Measurements from ENCODE around the gene CYTL1.
"Not testable (repeated sequence)": the region's sequence is repeated elsewhere in the genome, so short reads cannot be mapped to it uniquely, and the experiment has no call there.

Gene CYTL1

DNA sequence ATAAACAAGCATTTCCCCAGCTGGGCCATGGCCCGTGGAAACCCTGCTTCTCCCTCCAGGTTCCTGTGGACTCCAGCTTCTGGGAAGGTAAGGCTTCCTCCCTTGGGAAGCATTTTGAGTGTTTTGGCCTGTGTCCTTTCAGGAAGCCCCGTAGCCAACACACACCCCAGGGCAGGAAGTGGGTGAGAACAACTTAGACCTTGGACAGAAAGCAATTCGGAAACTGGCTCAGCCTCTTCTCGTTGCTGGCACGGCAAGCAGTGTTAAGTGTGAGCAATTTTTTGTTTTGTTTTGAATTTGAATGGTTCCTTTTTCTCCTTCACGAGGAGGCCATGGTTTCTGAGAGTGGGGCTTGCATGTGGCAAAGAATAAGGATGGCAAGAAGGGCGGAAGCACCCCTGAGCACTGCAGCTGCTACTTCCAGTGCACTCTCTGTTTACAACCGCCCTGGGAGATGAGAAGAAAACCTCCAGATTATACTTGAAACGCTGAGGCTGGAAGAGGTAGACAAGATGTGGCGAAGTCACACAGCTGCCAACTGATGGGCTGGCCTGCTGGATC, 14.1 kb upstream of the CYTL1 start:
- DNase-seq = peak; percentile 64 to 65

GRCh38 chr4:5032813-5033212, 13.6 kb upstream of the CYTL1 start:
- peak in 1 of 2 experiments; percentile 20 for DNase-seq

DNA sequence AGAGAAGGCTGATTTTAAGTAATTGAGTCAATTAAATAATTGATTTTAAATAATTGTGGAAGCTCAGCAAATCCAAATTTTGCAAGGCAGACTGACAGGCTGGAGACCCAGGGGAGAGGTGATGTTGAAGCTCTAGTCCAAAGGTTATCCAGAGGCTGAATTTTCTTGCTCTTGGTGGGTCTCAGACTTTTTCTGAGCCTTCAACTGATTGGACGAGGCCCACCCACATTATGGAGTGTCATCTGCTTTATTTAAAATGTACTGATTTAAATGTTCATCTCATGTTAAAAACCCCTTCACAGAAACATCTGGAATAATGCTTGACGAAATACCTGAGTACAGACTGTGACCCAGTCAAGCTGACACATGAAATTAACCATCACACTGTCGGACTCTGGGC, 11.7 kb upstream of the CYTL1 start:
- DNase-seq = no peak

- DNase-seq = no peak
These were observed 11.0 kb upstream of the CYTL1 start for GRCh38 chr4:5030221-5030620.

DNA sequence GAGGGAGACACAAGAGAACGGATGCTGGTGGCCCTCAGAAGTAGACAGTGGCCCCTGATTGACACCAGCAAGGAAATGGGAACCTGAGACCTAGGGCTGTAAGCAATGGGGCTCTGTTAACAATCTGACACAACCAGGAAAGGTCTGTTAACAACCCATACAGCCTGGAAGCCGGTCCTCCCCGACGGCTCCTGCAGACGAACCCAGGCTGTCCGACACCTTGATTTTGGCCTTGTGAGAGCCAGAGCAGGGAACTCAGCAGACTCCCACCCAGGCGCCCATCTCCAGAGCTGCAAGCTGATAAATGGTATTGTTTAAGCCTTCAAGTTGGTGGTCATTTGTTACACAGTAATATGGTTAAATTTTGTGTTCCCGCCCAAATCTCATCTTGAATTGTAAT, 10.2 kb upstream of the CYTL1 start:
- DNase-seq = no peak

- no peak for DNase-seq
These were observed 9.2 kb upstream of the CYTL1 start for GRCh38 chr4:5028480-5028879.

DNA sequence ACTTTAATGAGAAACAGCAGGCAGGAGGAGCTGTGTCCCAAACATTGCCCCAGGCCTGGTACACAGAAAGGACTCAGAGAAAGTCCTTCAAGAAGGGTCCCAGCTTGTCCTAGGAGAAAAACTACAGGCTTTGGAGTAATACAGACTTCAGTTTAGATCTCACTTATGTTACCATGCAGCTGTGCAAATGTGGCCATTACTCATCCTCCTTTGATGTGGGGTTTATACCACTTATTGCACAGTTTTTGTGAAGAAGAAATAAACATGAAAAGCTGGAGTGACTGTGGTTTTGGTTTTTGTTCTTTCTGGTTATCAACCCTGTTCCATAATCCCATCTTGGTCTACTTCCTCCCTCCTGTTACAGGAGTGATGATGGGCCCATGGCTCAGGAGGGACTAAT, 8.1 kb upstream of the CYTL1 start:
- no peak for DNase-seq

DNA sequence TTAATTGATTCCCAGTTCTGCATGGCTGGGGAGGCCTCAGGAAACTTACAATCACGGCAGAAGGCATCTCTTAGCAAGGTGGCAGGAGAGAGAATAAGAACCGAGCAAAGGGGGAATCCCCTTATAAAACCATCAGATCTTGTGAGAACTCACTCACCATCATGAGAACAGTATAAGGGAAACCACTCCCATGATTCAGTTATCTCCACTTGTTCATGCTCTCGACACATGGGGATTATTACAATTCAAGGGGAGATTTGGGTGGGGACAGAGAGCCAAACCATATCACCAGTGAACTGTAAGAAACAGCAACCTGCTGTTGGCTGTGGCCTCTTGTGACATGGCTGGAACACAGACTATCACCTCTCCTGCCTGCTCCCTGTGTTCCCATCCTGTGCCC, 7.1 kb upstream of the CYTL1 start:
- DNase-seq = no peak

- DNase-seq = no peak
These were observed 5.4 kb upstream of the CYTL1 start for GRCh38 chr4:5024673-5025072.

- no peak for DNase-seq
These were observed 2.3 kb upstream of the CYTL1 start for GRCh38 chr4:5021546-5021945.

DNA sequence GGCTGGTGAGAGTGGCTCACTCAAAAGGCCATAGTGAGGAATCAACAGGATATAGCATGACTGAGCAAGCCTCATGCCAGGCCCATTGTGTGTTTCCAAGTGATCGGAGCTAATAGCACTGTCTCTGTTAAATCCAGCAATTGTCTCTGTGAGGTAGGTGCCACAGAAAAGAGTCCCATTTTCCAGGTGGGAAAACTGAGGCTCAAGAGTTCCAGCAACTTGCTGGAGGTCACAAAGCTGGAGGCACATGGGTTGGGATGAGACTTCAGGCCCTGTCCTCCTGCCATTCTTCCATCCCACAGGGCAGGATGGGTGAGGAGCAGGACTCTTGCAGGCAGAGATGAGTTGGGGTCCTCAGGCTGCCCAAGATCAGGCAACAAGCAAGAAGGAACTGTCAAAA, 1.1 kb upstream of the CYTL1 start:
- no peak for DNase-seq

DNA sequence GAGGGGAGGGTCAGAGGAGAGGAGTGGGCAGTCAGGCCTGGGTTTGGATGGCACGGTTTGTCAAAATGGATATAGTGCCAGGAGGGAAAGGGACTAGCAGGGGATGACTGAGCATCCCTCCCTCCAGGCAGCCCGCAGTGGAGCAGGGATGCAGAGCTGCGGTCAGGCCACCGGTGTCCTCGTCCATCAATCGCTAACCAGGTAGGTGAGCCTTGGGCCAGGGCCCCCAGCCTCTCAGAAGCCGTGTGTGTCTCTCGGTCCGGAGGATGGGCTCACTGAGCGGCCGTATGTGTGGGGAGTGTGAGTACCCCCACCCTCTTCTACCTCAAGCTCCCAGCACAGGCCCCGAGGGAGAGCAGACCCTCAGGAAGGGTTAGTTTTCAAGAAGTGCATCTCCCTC, 538 bp upstream of the CYTL1 start:
- no peak for DNase-seq

DNA sequence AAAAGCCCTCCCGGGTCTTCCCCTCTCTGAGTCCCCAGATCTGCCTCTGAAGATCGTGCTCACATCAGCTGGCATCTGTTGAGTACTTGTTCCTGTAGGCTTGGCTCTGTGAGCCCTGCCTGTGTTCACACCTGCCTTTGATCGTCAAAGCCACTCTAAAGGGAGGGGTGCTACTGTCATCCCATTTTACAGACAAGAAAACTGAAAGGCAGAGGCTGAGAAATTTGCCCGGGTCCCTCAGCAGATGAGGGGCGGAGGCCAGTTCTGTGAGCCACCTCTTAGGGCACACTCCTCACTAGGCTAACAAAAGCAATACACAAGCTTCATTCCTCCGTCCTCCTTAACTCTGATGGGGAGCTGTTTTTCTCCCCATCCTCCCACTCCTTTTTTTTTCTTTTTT, 655 bp downstream of the CYTL1 start:
- no peak for DNase-seq

DNA sequence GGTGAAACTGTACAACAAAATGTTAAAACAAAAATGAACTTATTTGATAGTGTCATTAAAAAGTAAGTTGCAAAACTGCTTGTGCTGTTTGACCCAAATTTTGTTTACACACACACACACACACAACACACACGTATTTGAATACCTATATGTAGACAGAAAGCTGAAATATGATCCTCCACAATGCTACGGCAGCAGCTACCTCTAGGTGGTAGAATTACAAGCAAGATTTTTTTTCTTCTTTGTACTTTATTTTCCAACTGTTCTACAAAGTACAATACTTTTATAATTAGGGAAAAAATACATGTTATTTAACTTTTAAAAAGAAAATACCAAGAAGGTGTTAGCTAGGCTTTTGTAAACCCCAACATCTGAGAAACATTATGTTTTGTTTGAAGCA, 1.2 kb downstream of the CYTL1 start:
- peak; percentile 9 for DNase-seq

DNA sequence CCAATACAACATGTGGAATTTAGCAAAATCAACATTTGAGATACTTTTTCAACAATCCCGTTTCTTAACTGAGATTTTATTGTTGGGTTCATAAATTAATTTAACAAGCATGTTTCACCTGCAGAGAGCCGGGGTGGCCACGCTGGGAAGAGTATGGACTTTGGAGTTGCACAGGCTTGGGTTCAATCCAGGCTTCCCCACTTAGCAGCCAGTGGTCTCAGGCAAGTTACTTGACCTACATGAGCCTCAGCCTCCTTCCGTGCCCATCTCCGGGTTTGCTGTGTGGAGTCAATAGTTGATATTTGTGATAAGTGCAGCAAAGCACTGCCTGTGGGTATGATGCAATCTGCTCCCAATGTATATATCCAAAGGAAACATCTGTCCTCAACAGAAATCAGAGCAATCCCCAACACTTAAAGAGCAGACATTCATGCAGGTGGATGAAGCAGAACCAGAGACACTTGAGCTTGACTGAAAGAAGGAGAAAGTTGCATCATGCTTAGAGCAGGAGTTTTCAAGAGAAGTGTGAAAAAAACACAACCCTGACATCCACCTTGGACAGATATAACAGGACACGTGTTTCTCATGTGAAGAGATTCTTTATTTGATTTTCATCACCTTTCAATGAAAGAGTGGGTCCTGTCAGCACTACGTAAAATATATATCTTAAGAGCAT, 5.1 kb downstream of the CYTL1 start:
- no peak for DNase-seq

GRCh38 chr4:5012958-5013357, 6.3 kb downstream of the CYTL1 start:
- no peak for DNase-seq

DNA sequence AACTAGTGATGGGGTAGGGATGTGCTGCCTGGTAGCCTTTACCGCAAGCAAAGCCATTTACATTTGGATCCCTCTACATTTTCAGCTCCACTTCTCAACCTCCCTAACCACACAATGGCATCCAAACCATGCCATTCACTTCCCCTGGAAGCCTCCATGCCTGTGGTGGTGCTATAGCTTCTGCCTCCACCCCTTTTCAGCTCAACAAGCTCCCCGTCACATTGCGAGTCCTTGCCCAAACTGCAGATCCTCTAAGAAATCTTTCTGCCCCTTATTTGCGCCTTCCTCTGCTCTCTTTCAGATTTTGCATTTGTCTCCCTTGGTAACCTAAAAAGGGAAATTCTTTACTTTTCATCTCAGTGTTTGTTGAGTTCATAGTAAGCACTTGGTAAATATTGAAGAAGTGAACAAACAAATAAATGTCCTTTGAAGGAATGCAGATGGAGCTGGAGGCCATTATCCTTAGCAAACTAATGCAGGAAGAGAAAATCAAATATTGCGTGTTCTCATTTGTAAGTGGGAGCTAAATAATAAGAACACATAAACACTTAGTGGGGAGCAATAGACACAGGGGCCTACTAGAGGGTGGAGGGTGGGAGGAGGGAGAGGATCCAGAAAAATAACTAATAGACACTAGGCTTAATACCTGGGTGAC, 6.9 kb downstream of the CYTL1 start:
- DNase-seq = no peak

GRCh38 chr4:5010984-5011383, 8.3 kb downstream of the CYTL1 start:
- no peak for DNase-seq

GRCh38 chr4:5009796-5010195, 9.5 kb downstream of the CYTL1 start:
- DNase-seq = no peak

DNA sequence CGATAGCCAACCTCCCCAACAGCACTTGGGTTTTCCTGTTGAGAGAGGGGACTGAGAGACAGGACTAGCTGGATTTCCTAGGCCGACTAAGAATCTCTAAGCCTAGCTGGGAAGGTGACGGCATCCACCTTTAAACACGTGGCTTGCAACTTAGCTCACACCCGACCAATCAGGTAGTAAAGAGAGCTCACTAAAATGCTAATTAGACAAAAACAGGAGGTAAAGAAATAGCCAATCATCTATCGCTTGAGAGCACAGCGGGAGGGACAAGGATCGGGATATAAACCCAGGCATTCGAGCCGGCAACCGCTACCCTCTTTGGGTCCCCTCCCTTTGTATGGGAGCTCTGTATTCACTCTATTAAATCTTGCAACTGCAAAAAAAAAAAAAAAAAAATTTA, 12.3 kb downstream of the CYTL1 start:
- not testable (repeated sequence) for DNase-seq

GRCh38 chr4:5004496-5004895, 14.8 kb downstream of the CYTL1 start:
- no peak for DNase-seq

GRCh38 chr4:5003918-5004317, 15.3 kb downstream of the CYTL1 start:
- DNase-seq = no peak

GRCh38 chr4:5003372-5003857, 15.8 kb downstream of the CYTL1 start:
- no peak for DNase-seq

DNA sequence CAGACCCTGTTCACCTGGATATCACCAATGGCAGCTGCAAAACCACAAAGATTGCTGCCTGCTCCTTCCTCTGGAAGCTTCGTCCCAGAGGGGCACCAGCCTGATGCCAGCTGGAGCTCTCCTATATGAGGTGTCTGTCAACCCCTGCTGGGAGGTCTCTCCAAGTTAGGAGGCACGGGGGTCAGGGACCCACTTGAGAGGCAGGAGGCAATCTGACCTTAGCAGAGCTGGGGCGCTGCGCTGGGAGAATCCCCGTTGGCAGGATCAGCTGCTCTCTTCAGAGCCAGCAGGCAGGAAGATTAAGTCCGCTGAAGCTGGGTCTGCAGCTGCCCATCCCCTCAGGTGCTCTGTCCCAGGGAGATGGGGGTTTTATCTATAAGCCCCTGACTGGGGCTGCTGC, 17.6 kb downstream of the CYTL1 start:
- not testable (repeated sequence) for DNase-seq

- not testable (repeated sequence) for DNase-seq
These were observed 22.3 kb downstream of the CYTL1 start for GRCh38 chr4:4996935-4997334.
